ENCODE data around the gene RPH3AL. TPM values are rescaled to one million over a fixed set of nuclear protein-coding genes. Genes with fewer than 3 reads are reported as not detected.
"Not testable (repeated sequence)": the region's sequence is repeated elsewhere in the genome, so short reads cannot be mapped to it uniquely, and the experiment has no call there.

RPH3AL gene
- total RNA-seq, 1 experiment from 2014 or later, result 2.6 TPM

DNA sequence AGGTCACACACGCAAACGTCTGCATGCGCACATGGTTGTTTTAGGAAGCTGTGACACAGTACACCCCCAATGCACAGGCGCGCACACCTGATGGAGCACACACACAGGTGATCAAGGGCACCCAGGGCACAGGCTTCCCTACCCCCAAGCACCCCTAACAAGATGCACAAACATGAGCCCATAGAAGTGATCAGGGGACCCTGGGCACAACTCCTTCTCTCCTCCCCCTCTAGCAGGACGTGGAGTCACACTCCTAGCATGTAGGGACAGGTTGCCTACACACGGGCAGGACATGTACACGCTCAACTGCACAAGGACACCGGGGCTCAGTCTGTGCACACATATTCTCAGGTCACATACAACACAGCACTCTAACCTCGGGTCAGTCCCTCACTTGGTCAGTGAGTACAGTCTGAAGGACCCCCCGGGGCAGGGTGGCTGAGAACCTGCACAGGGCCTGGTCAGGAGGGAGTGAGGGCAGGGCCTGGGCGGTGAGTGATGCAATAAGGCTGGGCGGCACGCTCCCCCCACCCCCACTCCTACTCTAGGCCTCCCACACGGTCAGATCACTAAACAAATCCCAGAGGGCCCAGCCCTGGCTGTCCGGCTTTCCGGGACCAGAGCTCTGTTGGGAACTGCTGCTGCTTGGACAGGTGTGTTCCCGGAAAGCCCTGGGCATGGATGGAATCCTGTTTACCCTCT lies 170.4 kb downstream of the RPH3AL start:
- peak in 1 of 2 experiments; percentile 30 for DNase-seq
- H3K4me1 ChIP-seq, result peaks cover 10% of the 10 kb centered on the region; the same call in 1 of the 2 replicates
- H3K27ac ChIP-seq, result no peak overlapping the region
- no peaks in the 10 kb centered on the region for H3K27me3 ChIP-seq
- H3K9me3 ChIP-seq (replicated peaks), result no peaks in the 10 kb centered on the region
- no peak overlapping the region for H3K4me3 ChIP-seq
- no peaks in the 10 kb centered on the region for H3K36me3 ChIP-seq

DNA sequence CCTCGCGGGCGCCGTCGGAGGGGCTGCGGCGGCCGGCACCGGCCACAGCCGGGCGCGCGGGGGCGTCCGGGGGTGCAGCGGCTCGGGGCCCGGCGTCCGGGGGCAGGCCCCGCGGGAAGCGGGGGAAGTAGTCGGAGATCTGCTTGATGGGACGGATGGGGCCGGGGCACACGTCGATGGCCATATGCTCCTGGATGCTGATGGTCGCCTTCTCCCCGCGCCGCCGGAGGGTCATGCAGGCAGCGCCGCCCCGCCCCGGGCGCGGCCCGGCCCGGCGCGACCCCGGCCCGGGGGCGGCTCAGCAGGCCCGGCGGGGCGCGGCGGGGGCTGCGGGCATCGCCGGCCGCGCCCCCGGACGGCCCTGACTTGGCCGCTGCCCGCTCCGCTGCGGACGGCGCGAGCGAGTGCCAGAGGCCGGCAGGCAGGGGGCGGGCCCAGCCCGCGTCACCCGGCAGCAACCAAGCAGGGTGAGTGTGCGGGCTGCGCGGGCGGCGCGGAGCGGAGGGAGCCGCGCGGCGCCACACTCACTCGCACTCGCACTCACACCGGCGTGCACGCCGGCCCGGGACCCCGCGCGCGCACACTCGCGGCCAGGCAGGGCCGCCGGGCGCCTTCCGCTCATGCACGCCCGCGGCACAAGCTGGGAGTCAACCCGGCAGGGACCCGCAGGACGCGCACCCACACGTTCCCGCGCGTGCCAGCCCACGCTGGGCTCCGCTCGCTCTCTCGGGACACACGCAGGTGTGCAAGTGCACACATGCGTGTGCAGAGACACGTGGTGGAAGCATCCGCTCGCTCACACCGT lies 171.2 kb downstream of the RPH3AL start, which contains the start of gene DOC2B:
Gene DOC2B (minus strand): TSS at position 406 of the 805 bp plus-strand sequence. CDS start 171 bp downstream, at position 235.
- H3K4me3 ChIP-seq, result no peak within 1 kb of the TSS
- no peaks in the 10 kb centered on the region for H3K9me3 ChIP-seq (replicated peaks)
- no peak within 1 kb of the TSS for H3K27ac ChIP-seq
- no peaks in the 10 kb centered on the region for H3K36me3 ChIP-seq
- H3K27me3 ChIP-seq, result no peaks in the 10 kb centered on the region
- no peak for DNase-seq
- peaks cover 10% of the 10 kb centered on the region; the same call in 1 of the 2 replicates for H3K4me1 ChIP-seq

DNA sequence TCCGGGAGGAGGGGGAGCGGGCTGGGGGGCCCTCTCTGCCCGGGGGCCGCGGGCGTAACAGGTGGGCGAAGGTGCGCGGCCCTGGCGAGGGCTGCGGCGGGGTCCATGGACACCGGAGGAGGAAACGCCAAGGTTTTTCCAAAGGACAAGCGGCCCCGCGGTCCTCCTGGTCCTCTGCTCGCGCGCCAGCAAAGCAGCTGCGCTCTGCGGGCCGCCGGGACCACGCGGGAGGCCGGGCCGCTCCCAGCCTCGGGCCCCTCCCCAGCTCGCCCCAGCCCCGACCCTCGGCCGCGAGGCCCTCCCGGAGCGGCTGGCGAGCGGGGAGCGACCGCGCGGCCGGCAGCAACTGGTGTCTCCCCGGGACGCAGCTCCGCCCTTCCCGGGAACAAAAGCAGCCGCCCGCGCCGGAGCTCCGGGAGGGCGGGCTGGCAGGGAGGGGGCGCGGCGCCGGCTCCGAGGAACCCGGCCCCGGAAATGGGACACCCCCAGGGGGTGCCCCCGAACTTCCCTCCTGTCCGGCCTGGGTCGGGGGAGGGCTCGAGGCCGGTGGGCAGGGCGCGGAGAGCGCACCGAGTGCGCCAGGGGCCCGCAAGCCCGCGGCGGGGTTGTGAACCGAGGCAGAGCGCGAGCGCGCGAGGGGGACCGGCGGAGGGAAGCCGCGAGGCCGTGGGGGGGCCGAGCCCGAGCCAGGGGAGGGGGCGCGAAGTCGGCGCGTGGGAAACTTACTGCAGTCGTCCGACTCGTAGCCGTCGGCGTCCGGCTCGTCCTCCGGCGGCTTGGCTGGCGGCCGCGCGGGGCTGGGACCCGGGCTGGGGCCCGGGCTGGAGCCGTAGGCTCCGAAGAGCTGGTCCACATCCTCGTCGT lies 172.0 kb downstream of the RPH3AL start:
- Histone ChIP-seq H3K27ac (no peak overlapping the region), H3K9me3 (replicated peaks) (no peaks in the 10 kb centered on the region), H3K4me3 (no peak overlapping the region), H3K27me3 (no peaks in the 10 kb centered on the region), H3K4me1 (peaks cover 10% of the 10 kb centered on the region; the same call in 1 of the 2 replicates), H3K36me3 (no peaks in the 10 kb centered on the region)
- no peak for DNase-seq

- no peaks in the 10 kb centered on the region for H3K27me3 ChIP-seq
Observed at GRCh38 chr17:179781-180380, 172.7 kb downstream of the RPH3AL start.

DNA sequence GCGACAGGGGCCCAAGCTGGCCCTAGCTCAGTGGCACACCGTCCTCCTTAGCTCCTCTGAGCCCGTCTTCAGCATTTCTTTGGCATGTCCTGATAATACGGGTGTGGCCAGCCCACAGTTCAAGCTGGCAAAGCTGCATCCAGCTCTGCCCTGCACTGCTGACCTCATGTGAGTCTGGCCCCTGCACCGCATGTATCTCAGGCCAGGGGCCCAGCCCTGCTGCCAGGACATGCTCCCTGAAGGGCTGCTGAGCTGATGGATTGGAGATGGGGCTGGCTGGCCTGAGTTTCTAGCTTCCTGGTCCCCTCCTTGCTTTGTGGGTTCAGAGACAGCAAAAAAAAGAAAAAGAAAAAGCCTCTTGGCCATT lies 173.6 kb downstream of the RPH3AL start:
- Histone ChIP-seq H3K36me3 (no peaks in the 10 kb centered on the region), H3K27me3 (no peaks in the 10 kb centered on the region), H3K27ac (no peak overlapping the region), H3K9me3 (replicated peaks) (no peaks in the 10 kb centered on the region), H3K4me3 (no peak overlapping the region), H3K4me1 (peaks cover 10% of the 10 kb centered on the region; the same call in 1 of the 2 replicates)
- DNase-seq, result no peak

More at GRCh38 chr17:179781-180380, 172.7 kb downstream of the RPH3AL start:
- no peaks in the 10 kb centered on the region for H3K36me3 ChIP-seq
- no peak overlapping the region for H3K4me3 ChIP-seq
- DNase-seq, result no peak
- no peaks in the 10 kb centered on the region for H3K9me3 ChIP-seq (replicated peaks)
- H3K27ac ChIP-seq, result no peak overlapping the region
- peaks cover 10% of the 10 kb centered on the region; the same call in 1 of the 2 replicates for H3K4me1 ChIP-seq

DNA sequence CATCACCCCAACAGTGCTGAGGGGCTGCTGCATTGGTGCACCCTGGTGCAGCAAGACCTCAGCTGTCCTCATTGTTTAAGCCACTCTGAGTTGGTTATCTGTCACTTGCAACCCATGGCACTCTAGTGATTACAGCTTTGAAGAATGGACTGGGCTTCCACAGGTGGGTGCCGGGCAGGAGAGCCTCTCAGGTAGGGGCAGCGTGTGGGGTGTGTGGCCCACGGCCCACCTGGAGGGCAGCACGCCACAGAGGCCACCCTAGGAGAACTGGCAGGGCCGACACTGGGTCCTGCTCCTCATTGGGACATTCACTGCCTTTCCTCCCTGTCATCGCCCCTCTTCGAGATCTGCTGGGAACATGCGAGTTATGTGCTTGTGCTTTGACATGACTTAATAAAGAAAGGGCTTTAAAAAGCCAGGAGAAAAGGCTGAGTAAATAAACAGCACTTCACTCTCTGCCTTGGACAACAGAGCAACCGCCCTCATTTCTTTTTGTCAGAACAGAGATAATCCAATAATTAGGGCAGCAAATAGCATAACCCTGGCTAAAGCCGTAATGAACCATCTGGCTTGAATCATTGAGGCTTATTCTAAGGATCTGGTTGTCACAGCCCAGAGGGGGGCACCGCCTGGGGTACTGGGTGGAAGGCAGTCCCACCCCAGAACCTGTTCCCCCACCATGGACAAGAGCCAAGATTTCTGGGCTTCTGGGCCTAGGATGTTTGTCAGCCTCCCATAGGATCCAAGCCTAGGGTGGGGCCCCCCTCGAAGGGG lies 174.1 kb downstream of the RPH3AL start:
- H3K36me3 ChIP-seq, result no peaks in the 10 kb centered on the region
- no peaks in the 10 kb centered on the region for H3K27me3 ChIP-seq
- DNase-seq, result no peak
- peaks cover 10% of the 10 kb centered on the region; the same call in 1 of the 2 replicates for H3K4me1 ChIP-seq
- no peaks in the 10 kb centered on the region for H3K9me3 ChIP-seq (replicated peaks)
- H3K27ac ChIP-seq, result no peak overlapping the region
- no peak overlapping the region for H3K4me3 ChIP-seq

DNA sequence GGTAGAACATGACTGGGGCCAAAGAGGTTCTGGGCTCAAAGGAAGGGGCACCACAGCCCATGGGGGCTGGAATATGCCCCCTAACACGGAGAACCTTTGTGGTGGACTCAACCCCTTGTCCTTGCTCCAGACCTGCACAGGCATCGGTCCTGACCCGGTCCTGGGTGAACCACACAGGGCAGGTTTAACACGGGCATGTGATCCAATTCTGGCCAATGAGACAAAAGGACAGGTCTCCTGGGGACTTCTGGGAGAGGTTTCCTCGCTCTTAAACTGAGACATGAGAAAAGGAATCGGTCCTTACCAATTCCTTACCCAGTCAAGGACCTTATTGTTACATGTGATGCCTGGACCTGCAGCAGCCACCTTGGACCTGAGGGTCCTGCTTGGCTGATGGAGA lies 174.8 kb downstream of the RPH3AL start:
- H3K27ac ChIP-seq, result no peak overlapping the region
- DNase-seq, result no peak
- no peaks in the 10 kb centered on the region for H3K27me3 ChIP-seq
- H3K36me3 ChIP-seq, result no peaks in the 10 kb centered on the region
- H3K9me3 ChIP-seq (replicated peaks), result no peaks in the 10 kb centered on the region
- no peak overlapping the region for H3K4me3 ChIP-seq
- peaks cover 7% of the 10 kb centered on the region; the same call in 1 of the 2 replicates for H3K4me1 ChIP-seq

DNA sequence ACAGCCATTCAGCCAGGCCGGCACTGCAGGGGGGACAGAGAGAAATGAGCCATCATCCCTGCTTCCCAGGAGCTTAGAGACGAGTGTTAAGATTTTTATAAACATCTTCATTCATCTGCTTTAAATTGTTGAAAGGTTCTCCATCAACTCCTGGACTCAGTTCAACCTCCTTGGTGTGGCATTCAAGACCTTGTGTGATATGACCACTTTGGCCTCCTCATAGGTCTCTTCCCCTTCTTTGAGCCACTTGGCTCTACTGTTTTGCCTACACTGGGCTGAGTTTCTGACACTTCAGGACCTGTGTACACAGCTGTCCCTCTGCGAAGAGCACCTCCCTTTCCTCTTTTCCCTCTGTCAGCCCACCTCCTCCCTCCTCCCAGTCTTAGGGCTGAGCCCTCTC lies 175.5 kb downstream of the RPH3AL start:
- H3K9me3 ChIP-seq (replicated peaks), result no peaks in the 10 kb centered on the region
- H3K36me3 ChIP-seq, result no peaks in the 10 kb centered on the region
- peaks cover under 1% of the 10 kb centered on the region; the same call in 1 of the 2 replicates for H3K4me1 ChIP-seq
- no peaks in the 10 kb centered on the region for H3K27me3 ChIP-seq
- peak in 1 of 2 experiments; percentile 10 for DNase-seq
- H3K27ac ChIP-seq, result no peak overlapping the region
- H3K4me3 ChIP-seq, result no peak overlapping the region

GRCh38 chr17:173166-173911 lies 179.3 kb downstream of the RPH3AL start:
- H3K9me3 ChIP-seq (replicated peaks), result no peaks in the 10 kb centered on the region
- H3K36me3 ChIP-seq, result no peaks in the 10 kb centered on the region
- no peak overlapping the region for H3K4me3 ChIP-seq
- no peaks in the 10 kb centered on the region for H3K27me3 ChIP-seq
- peak; percentile 51 to 54 for DNase-seq
- H3K4me1 ChIP-seq, result no peaks in the 10 kb centered on the region
- H3K27ac ChIP-seq, result no peak overlapping the region

- DNase-seq, result no peak
Observed at GRCh38 chr17:172401-172800, 180.2 kb downstream of the RPH3AL start.

DNA sequence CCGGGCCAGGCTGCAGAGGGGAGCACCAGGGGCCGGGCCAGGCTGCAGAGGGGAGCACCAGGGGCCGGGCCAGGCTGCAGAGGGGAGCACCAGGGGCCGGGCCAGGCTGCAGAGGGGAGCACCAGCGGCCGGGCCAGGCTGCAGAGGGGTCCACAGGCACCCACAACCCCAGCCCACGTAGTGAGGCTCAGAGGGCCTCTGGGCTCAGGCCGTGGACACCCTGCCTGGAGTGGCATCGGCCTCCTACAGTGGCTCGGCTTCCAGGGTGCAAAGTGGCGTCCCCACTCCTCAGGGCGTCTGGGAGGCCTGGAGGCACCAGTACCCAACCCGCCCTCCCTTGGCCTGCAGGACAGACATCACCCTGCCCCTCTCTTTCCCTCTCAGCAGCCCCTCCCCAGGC lies 180.7 kb downstream of the RPH3AL start:
- no peaks in the 10 kb centered on the region for H3K9me3 ChIP-seq (replicated peaks)
- DNase-seq, result no peak
- no peaks in the 10 kb centered on the region for H3K27me3 ChIP-seq
- H3K4me3 ChIP-seq, result no peak overlapping the region
- H3K27ac ChIP-seq, result no peak overlapping the region
- H3K4me1 ChIP-seq, result no peaks in the 10 kb centered on the region
- no peaks in the 10 kb centered on the region for H3K36me3 ChIP-seq

More at GRCh38 chr17:172401-172800, 180.2 kb downstream of the RPH3AL start:
- H3K4me3 ChIP-seq, result no peak overlapping the region
- H3K4me1 ChIP-seq, result no peaks in the 10 kb centered on the region
- no peaks in the 10 kb centered on the region for H3K9me3 ChIP-seq (replicated peaks)
- no peak overlapping the region for H3K27ac ChIP-seq
- H3K27me3 ChIP-seq, result no peaks in the 10 kb centered on the region
- H3K36me3 ChIP-seq, result no peaks in the 10 kb centered on the region

- Histone ChIP-seq H3K36me3 (no peaks in the 10 kb centered on the region), H3K9me3 (replicated peaks) (no peaks in the 10 kb centered on the region), H3K4me1 (no peaks in the 10 kb centered on the region), H3K27ac (no peak overlapping the region), H3K27me3 (no peaks in the 10 kb centered on the region), H3K4me3 (no peak overlapping the region)
- no peak for DNase-seq
Observed at GRCh38 chr17:170130-170670, 182.4 kb downstream of the RPH3AL start.

DNA sequence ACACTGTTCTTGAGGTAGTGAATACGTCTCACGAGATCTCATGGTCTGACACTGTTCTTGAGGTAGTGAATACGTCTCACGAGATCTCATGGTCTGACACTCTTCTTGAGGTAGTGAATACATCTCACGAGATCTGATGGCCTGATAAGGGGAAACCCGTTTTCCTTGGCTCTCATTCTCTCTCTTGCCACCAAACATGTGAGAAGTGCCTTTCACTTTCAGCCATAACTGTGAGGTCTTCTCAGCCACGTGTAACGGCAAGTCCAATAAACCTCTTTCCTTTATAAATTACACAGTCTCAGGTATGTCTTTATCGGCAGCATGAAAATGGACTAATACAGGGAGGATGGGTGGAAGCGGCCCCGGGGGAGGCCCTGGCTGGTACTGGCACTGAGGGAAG lies 184.0 kb downstream of the RPH3AL start:
- DNase-seq; H3K27me3 ChIP-seq; H3K9me3 ChIP-seq (replicated peaks); H3K27ac ChIP-seq; H3K4me3 ChIP-seq; H3K4me1 ChIP-seq; H3K36me3 ChIP-seq: not testable (repeated sequence)
